GM10847 (cell line): ENCODE results near the gene ARL11.

Experiments
- POLR2A ChIP-seq: IDR thresholded peaks from 2 replicates; pipeline ENCODE4 v1.6.1; 2011; ENCODE audit not compliant: insufficient read length; ENCODE audit errors: extremely low read depth

Gene ARL11

DNA sequence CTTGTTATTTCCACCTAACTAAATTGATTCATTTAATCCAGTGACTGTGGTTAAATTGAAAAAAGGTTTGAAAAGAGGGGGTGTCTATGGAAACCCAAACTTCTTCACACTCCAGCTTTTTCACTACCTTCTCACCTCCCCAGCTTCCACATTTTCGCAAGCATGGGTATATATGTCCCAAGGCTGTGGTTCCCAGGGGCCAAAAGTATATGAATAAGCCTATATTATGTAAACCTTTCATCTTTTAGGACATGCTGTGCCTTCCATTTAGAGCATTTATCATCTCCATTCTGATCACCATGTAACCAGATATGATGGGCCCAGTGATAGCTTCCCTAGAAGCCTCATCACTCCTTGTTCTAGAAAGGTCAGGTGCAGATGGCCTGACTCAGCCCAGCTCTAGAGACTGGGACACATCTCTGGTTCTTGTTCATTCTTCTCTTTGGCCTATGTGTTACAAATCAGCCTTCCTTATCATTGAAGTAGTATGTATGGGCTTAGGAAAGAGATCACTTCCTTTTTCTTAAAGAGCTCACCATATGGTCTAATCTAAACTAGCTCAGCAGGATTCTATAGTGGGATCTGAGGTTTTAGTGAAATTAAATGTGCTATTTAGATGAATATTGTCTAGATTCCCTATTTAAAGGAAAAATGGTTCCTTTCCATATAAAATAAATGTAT lies 19.5 kb upstream of the ARL11 start:
- no peak for TF ChIP-seq POLR2A

DNA sequence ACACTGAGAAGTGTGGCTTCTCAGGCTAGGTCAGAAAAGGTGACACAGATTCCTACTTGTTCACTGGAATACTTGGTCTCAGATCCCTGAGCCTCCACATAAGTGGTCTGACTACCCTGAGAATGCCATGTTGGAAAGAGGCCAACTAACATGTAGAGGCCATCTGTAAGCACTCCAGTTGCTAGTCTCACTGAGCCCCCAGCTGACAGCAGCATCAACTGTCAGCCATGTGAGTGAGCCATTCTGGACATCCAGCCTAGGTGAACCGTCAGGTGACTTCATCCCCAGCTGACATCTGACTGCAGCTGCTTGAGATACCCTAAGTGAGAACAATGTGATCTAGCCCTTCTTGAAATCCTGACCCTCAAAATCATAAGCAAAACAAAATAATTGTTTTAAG lies 18.1 kb upstream of the ARL11 start:
- no peak for TF ChIP-seq POLR2A

DNA sequence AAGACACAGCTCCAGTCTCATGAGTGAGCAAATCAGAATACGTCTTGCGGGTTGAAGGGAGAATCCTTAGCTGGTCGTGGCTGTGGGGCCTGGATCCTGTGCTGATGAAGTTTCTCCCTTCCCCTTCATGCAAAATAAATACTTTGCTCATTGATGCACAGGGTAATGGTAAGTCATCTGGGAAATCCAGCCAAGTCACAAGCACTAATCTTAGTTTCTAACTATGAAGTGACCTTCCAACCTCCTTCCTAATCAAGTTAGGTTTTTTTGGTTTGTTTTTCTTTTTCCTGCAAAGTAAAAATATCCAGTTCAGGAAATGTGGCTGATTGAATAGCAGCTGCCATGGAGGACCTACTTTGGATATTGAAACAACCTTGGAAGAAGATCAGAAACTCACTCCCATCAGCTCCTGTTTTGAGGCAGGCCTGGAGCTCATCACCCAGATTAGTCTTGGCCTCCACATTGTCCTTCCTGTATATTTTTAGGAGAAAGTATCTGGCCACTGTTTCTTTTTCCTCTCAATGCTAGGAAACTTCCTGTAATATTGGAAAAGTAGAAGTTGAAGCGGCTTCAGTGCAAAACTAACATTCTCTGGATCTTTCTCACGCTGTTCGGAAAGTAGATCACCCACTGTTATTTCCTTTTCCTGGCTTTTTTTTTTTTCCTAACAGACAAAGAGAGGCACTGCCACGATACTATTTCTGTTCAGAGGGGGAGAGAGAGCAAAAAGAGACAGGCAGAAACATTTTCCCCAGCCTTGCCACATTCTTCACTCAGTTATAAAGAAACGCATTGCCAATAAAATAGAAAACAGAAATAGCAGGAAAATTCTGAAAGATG lies 12.3 kb upstream of the ARL11 start:
- TF ChIP-seq POLR2A: no peak

DNA sequence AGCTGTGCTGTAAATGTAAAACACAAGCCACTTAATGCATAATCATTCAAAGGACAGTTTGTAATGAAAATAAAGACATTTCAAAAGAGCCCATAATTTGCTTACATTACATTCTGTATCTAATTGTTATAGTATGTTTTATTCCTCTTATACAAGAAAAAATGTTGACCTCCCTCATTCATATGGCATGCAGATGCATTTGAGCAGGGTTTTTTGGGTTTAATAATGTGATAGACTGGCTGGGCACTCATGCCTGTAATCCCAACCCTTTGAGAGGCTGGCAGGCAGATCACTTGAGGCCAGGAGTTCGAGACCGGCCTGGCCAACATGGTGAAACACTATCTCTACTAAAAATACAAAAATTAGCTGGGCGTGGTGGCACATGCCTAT lies 11.6 kb upstream of the ARL11 start:
- no peak for TF ChIP-seq POLR2A

DNA sequence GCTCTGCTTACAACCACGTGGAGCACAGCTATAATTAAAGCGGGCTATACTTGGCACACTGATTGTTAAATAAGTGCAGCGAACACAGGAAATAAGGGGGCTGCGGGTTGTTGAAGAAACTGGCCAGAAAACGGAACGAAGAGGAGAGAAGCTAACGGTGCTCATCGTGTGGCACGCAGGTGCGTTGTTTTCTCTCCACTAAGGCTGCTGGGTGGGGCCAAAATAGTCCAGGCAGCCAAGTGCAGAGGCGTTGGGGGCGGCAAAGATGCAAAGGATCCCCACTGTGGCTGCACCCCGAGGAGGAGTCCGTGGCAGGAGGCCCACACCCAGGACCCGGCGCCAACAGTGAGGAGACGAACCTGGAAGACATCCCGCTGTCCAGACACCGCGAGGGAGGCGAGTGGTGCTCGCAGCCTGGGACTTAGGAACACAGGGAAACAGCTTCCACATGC lies 8.1 kb upstream of the ARL11 start:
- TF ChIP-seq POLR2A: no peak

DNA sequence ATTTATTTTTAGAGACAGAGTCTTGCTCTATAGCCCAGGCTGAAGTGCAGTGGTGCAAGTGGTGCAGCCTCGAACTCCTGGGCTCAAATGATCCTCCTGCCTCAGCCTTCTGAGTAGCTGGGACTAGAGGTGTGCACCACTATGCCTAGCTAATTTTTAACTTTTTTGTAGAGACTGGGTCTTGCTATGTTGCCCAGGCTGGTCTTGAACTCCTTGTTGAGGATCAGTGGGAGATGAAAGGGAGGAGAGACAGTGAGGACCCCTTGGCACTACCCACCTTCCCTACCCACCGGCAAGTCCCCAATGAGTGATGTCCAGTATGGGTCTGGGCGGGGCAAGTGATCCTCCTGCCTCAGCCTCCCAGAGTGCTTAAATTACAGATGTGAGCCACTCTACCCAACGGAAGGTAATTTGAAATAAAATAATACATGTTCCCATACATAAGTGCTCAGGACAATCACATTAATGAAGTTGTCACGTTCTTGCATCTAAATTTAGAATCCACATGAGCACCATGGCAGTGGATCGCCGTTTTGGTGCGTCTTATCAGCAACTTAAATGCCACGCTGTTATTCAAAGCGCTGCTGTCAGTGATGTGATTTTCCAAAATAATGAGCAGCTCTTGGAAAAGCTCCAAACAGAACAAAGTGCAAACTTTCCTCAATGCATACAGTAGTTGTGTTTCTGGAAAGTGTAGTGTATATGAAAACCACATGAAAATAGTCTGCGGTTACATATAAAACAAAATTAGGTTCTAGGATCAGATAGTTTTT lies 5.9 kb upstream of the ARL11 start:
- no peak for TF ChIP-seq POLR2A

DNA sequence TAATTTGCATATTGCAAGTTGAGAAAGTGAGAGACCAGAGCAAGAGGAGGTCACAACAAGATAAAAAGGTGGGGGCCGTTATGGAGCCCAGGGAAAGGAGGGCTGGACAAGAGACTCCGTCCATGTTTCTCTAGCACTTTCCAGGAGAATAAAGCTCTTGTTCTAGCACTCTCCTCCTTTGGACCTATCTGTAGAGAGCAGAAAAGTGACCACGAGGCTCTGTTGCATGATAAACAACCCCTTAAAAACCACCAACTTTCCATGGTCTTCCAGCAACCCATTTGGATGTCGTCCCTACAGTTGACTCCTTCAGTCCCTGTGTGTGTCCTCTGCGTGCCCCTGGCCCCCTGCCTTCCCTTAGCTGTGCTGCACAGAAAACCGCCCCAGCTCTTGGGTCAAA lies 4.1 kb upstream of the ARL11 start:
- TF ChIP-seq POLR2A: no peak

DNA sequence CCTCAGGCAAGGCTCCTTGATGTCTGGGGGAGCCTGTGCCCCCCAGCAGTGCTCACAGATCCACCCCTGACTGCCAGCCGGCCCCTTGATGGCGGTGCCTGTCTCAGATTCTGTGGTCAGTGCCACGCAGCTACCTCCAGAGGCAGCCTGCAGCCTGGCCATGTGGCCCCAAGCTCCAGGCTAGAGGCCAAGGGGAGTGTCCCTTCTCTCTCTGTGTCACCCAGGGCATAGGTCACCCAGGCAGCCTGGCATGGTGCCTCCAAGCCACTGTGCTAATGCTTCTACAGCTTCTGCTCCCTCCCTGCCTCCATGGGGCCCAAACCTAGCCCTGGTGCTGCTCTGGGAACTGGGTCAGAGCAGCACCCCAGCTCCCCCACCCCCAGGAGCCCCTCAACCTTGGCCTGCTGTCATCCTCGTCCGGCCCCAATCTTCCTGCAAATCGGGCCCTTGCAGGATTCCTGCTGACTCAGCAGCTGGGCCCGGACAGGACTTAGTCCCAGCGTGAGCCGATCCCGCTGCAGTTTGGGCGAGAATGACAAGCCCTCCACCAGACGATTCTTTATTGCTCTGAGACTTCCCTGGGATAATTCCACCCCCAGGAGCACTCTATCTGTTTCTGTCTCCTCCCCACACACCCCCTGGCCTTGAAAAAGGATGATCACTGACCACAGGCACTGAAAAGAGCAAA lies 2.8 kb upstream of the ARL11 start:
- no peak for TF ChIP-seq POLR2A

DNA sequence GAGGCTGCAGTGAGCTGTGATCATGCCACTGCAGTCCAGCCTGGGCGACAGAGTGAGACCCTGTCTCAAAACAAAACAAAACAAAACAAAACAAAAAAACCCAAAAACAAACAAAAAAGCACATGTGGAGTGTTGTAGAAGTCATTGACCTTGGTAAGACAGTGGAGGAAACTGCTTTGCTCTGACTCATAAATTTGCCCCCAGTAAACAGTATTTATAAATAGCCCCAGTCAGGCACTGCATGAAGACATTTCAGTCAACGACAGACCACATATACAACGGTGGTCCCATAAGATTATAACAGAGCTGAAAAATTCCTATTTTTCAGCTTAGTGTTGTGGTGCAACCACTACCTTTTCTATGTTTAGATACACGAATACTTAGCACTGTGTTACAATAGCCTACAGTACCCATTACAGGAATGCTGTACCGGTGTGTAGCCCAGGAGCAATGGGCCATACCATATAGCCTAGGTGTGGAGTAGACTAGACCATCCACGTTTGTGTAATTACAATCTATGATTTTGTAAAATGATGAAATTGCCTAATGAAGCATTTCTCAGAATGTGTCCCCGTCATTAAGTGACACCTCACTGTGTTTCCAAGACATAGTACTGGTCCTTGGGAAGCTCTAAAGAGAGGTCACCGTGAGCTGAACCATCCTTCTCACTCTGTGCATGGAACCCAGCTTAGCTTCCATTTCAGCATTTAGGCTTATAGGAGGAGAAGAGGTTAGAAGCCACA lies 1.1 kb downstream of the ARL11 start:
- TF ChIP-seq POLR2A: no peak

DNA sequence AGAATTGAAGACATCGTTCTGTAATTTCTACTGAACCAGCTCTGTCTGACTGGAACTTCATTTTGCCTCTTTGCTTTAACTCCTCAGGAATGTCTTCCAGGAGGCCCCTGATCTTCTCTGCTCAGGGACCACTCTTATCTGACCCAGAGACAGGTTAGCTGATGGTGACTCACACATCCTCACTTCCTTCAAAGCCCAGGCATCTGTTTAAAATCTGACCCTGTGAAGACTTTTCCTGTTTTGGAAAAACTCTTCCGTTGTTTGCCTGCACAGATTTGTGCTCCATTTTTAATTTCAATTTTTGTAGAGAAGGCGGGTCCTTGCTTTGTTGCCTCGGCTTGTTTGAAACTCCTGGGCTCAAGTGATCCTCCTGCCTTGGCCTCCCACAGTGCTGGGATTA lies 1.6 kb downstream of the ARL11 start:
- TF ChIP-seq POLR2A: no peak

DNA sequence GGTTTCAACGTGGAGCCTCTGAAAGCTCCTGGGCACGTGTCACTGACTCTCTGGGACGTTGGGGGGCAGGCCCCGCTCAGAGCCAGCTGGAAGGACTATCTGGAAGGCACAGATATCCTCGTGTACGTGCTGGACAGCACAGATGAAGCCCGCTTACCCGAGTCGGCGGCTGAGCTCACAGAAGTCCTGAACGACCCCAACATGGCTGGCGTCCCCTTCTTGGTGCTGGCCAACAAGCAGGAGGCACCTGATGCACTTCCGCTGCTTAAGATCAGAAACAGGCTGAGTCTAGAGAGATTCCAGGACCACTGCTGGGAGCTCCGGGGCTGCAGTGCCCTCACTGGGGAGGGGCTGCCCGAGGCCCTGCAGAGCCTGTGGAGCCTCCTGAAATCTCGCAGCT lies 2.3 kb downstream of the ARL11 start:
- no peak for TF ChIP-seq POLR2A

DNA sequence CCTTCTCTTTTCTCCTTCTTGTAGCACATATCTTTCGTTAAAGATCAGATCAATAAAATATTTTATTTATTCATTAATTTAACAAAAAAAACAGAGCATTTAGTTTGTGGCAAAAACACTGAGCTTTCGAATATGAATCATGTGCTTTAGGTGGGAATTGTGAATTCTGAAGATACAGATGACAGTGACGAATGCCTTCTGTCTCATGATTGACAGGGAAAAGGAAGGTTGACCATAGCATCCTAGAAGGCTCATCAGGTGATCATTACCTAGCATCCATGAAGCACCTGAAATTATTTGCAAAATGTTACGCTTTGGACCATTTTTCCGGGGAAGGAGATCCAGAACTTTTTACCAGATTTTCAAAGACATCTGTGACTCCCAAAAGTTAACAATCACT lies 3.8 kb downstream of the ARL11 start:
- no peak for TF ChIP-seq POLR2A

DNA sequence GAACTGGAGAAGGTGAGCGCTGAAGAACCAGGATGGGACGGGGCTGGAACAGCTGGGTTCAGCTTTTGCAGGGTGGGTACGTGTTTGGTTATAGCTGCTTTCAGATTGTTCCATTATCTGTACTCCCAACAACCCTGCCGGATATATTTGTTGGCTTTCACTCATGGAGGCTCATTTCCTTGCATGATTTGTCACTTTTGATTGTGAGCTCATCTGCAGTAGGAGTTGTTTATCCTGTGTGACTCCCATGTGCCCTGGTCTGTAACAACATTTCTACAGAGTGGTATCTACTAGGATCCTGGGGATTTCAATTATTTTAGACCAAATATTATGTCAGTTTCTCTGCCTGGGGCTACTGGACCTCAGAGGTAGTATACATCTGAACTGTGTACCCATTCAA lies 5.4 kb downstream of the ARL11 start:
- TF ChIP-seq POLR2A: no peak

DNA sequence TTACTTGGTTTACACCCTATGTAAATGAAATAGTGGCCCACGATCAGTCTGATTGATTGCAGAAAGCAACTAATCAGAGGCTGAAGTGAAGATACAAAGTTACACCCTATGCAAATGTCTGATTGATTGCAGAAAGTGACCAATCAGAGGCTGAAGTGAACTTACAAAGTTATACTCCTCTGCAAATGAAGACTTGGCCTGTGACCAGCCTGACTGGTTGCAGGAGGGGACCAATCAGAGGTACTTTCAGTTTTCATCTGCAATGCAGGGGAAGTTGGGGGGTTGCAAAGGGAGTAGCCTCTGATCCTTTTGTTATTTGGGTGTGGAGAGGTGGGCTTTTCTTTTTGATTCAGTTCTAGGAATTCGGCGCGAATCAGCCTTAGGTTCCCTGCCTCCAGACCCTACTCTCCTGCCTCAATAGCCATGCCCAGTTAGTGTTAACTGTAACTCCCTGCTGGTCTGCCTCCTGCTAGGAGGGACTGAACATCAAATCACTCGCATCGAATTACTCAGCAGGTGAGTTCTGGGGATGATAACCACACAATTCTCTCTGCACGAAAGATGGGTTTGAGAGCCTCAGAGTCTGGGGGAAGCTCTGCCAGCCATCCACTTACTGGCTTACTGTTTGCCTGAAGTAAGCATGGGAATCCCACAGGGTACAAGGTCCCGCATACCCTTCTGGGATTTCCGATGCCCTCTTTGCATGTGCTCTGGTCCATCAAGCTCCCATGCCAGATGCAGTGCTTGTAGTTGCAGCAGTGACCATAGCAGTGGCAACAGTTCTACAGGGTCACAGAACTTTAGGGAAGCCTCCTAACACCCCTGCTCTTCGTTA lies 7.5 kb downstream of the ARL11 start:
- no peak for TF ChIP-seq POLR2A
